GM19438 (cell line): Measurements from ENCODE around the gene CCDC93.

ENCODE experiments used
- ATAC-seq: cut with Tn5 transposase; IDR thresholded peaks from one replicate; pipeline ENCODE4 v1.9.1; 2021; ENCODE audit warnings: low read depth; ENCODE audit not compliant: unreplicated experiment

The CCDC93 gene

GRCh38 chr2:118013724-118014491 is at the start of gene CCDC93:
Gene CCDC93 (minus strand): TSS chr2:118014070. CDS start chr2:118013995, 75 bp downstream.
- peak; percentile 87 for ATAC-seq

- ATAC-seq, result no peak
These were observed 48.8 kb upstream of the CCDC93 start for GRCh38 chr2:118062669-118063068.

- ATAC-seq, result no peak
These were observed 48.2 kb upstream of the CCDC93 start for GRCh38 chr2:118062048-118062447.

- peak; percentile 68 for ATAC-seq
These were observed 47.5 kb upstream of the CCDC93 start for GRCh38 chr2:118061135-118061955.

GRCh38 chr2:118059919-118060478 is 46.1 kb upstream of the CCDC93 start:
- ATAC-seq, result no peak

- ATAC-seq, result no peak
These were observed 45.1 kb upstream of the CCDC93 start for GRCh38 chr2:118058951-118059350.

- no peak for ATAC-seq
These were observed 42.9 kb upstream of the CCDC93 start for GRCh38 chr2:118056801-118057200.

GRCh38 chr2:118056165-118056534 is 42.3 kb upstream of the CCDC93 start:
- ATAC-seq, result peak; percentile 86

- ATAC-seq, result peak; percentile 70
These were observed 41.8 kb upstream of the CCDC93 start for GRCh38 chr2:118055512-118056164.

- ATAC-seq, result no peak
These were observed 40.5 kb upstream of the CCDC93 start for GRCh38 chr2:118054213-118055008.

GRCh38 chr2:118053681-118054080 is 39.8 kb upstream of the CCDC93 start:
- ATAC-seq, result no peak

- ATAC-seq, result no peak
These were observed 38.6 kb upstream of the CCDC93 start for GRCh38 chr2:118052474-118052873.

- ATAC-seq, result no peak
These were observed 38.0 kb upstream of the CCDC93 start for GRCh38 chr2:118051826-118052358.

- no peak for ATAC-seq
These were observed 37.1 kb upstream of the CCDC93 start for GRCh38 chr2:118050974-118051373.

- no peak for ATAC-seq
These were observed 36.5 kb upstream of the CCDC93 start for GRCh38 chr2:118050386-118050785.

- ATAC-seq, result no peak
These were observed 35.9 kb upstream of the CCDC93 start for GRCh38 chr2:118049816-118050140.

- ATAC-seq, result no peak
These were observed 35.4 kb upstream of the CCDC93 start for GRCh38 chr2:118049140-118049815.

GRCh38 chr2:118048401-118048800 is 34.5 kb upstream of the CCDC93 start:
- no peak for ATAC-seq

GRCh38 chr2:118047380-118047826 is 33.5 kb upstream of the CCDC93 start:
- no peak for ATAC-seq
